Hematopoietic multipotent progenitor cell treated with erythropoietin and hydrocortisone succinate and interleukin-3 and kit ligand, for 4 days (in vitro differentiated cells): ENCODE measurements around the gene ESRRB.
A peak's percentile ranks its signal among the peaks of the same experiment; 100 is the strongest.
"Not testable (repeated sequence)": the region's sequence is repeated elsewhere in the genome, so short reads cannot be mapped to it uniquely, and the experiment has no call there.

Experiments
- DNase-seq: peaks from one replicate; pipeline ENCODE4 v3.0.0-alpha.2; 2015

Gene ESRRB

GRCh38 chr14:76498463-76498935 lies 122.6 kb downstream of the ESRRB start:
- no peak for DNase-seq

- DNase-seq, result no peak
Observed at GRCh38 chr14:76498976-76499375, 123.0 kb downstream of the ESRRB start.

GRCh38 chr14:76499399-76499798 lies 123.5 kb downstream of the ESRRB start:
- DNase-seq, result no peak

- no peak for DNase-seq
Observed at GRCh38 chr14:76500011-76500410, 124.1 kb downstream of the ESRRB start.

DNA sequence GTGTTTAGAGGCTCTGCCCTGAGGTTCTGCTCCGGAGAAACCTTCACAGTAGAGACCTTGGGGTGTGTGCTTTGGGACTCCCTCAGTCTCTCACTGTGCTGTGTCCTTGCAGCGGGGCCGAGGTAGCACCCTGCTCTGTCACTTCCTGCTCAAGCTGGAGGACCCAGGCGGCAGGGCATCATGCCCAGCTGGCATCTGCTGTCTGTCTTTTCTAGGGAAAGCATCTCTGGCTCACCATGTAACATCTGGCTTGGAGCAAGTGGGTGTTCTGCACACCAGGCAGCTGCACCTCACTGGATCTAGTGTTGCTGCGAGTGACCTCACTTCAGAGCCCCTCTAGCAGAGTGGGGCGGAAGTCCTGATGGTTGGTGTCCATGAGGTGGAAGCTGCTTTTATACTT lies 124.5 kb downstream of the ESRRB start:
- DNase-seq, result no peak

DNA sequence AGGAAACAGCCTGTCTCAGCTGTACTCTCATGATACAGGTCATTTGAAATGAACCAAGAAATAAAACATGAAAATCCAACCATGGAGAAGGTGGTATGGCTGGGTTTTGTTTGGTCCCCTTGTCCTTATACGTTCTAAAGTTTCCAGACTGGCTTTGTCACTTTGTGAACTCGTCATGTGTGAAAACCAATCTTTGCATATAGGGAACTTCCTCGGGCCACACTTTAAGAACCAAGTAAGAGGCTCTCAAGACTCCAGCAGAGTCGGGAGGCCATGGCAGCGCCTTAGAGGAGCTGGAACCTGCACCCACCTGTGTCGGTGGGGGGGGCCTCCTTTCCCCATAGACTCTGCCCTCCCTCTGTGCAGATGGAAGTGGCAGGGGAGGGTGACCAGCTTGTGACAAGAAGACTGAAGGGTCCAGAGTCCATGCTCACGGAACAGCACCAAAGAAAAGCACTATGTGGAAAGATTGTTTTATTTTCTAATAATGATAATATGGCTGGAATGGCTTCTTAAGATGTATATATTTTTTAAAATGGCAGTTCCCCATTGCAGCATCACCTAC lies 125.3 kb downstream of the ESRRB start:
- DNase-seq, result no peak

- no peak for DNase-seq
Observed at GRCh38 chr14:76502219-76502618, 126.3 kb downstream of the ESRRB start.

GRCh38 chr14:76502638-76503037 lies 126.7 kb downstream of the ESRRB start:
- no peak for DNase-seq

GRCh38 chr14:76509311-76509710 lies 133.4 kb downstream of the ESRRB start:
- no peak for DNase-seq

GRCh38 chr14:76510181-76510580 lies 134.2 kb downstream of the ESRRB start:
- DNase-seq, result no peak

DNA sequence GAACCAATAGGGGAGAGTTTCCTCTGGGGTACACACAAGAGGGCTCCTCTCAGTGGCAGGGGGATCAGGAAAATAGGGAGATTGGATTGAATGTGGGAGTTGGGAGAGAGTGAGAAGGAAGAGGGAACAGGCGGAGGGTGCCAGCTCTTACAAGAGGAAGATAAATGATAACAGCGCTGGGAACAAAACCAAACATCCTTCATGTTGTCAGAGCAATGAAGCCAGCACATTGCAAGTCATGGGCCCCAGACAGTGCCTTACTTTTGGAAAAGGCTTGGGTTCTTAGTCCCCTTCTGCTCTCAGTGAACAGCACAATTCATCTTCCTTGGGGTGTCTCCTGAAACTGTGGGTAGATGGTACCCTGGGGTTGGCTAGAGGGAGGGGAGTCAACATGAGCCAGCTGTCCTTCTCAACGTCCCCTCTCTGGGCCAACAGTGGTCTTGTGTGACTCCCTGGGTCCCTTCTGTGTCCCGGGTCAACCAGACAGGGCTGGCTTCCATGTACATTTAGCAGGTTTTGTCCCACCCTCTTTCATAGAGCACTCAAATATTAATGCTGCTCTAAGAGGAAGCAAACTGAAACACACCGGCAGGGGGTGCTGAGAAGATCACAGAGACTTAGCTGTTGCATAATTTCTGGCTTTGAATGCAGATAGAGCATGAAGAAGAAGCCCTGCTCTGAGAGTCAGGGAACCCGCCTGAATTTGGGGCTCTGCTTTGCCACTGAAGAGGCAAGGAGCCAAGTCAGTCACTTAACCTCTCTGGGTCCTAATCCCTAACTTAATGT lies 138.5 kb downstream of the ESRRB start:
- peak; percentile 81 for DNase-seq

DNA sequence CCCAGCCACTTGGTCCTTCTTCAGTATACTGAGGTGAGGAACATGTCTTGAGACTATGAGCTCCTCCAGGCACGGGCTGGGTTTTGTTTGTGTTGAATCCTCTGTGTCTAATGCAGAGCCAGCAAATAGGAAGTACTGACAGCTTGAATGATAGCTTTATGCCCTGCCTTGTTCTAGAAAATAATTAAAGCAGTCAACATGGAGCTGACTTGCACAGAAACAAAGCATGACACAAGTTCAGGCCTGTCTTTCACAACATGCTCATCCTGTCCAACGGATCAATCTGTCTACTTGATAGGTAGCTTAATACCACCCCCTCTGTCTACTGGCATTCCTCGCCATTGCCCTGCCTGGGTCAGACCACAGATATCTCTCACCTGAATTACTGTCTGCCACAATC lies 140.9 kb downstream of the ESRRB start:
- peak; percentile 9 for DNase-seq

DNA sequence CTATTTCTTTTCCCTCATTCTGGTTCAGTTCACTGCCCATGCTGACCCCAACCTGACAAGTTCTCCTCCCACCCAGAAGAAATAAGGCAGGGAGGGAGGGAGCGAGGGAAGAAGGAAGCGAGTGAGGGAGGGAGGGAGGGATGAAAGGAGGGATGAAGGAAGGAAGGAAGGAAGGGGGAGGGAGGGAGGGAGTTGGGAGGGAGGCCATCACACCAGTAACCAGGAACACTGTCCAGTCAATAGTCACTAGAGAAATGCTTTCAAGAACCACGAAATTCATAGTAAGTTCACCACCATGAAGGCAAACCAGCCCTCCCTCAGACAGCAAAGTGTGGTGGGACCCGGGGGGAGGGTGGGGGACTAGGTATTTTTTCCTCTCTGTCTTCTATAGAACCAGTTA lies 142.4 kb downstream of the ESRRB start:
- DNase-seq, result no peak

- DNase-seq, result no peak
Observed at GRCh38 chr14:76525106-76525821, 149.3 kb downstream of the ESRRB start.

DNA sequence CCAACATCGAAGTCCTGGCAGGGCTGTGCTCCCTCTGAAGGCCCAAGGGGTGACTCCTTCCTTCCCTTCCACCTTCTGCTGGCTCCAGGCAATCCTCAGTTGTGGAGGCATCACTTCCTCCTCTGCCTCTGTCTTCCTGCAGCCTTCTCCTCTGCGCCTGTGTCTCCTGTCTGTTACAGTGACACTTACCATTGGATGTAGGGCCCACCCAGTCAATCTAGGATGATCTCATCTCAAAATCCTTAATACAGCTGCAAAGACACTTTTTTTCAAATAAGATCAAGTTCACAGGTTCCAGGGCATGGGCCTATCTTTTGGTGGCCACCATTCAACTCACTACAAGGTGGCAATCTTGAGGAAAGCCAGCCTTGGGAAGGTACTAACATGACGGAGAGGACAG lies 155.1 kb downstream of the ESRRB start:
- no peak for DNase-seq

DNA sequence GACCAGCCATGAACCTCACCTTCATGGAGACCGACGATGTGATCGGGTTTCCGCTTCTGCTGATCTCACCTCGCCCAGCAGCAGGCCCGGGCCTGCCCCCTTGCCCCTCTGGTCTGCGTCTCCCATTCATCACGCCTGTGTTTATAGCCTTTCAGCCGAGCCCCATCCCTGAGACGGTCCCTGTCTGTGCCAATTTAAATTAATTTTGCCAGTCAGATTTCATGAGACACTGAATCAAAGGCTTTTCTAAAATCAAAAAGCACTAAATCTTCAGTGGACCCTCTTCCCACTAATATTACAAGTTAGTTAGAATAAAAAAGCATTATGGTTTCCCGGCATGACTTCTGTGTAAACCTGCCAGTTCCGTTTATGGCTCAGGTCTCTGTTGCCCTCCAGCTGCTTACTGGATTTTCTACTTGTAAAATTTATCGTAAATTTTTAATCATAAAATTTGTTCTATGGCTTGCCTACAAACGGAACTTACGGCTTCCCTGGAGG lies 155.9 kb downstream of the ESRRB start:
- DNase-seq, result no peak

GRCh38 chr14:76536636-76537035 lies 160.7 kb downstream of the ESRRB start:
- DNase-seq, result not testable (repeated sequence)

DNA sequence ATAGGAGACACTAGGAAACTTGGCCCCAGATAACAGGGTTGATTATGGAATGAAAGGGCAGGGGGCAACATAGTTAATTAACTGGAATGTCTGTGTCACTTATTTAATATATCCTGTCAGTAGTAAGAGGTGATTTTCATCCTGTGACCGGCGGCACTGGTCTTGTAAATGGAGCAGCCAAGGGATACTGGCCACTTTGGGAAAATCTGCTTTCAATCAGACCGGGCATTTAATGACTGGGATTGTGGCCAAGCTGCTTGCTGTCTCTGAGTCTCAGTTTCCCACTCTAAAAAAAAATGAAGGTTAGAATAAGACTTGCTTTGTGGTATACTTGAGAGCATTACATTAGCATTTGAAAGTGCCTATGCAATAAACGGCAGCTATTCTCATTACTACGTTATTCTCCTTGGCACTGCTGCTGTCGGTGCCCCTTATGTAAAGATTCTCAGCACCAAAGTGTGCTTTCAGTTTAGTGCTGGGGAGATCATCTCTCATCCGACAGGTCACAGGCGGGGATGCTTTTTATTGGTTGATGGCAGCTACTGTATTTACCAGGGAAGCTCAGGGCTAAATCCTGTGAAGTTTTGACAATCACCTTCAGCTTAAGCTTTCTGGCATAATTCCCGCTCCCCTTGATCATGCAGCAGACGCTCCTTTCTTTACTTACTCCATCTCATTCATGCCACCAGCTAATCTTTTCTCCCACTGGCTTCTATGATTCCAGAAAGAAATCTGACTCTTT lies 162.1 kb downstream of the ESRRB start:
- no peak for DNase-seq

- no peak for DNase-seq
Observed at GRCh38 chr14:76538648-76539008, 162.7 kb downstream of the ESRRB start.

DNA sequence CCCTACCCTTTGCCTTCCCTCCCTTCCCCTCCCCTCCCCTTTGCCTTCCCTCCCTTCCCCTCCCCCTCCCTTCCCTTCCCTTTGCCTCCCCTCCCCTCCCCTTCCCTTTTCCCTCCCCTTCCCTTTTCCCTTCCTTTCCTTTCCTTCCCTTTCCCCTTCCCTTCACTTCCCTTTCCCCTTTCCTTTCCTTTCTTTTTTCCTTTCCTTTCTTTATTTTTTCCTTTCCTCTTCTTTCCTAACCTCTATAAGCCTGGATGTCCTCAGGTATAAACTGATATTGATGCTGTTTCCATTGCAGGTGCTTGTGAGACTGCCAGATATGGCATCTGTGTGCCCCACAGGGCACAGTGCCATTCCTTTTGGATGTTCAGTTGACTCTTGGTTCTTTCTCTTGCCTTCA lies 163.2 kb downstream of the ESRRB start:
- DNase-seq, result no peak

GRCh38 chr14:76541594-76542219 lies 165.8 kb downstream of the ESRRB start:
- no peak for DNase-seq

- DNase-seq, result peak; percentile 55
Observed at GRCh38 chr14:76546426-76547221, 170.7 kb downstream of the ESRRB start.
